B cell (primary cell): ENCODE data around the gene MED15. TPM values are rescaled to one million over a fixed set of nuclear protein-coding genes. Genes with fewer than 3 reads are reported as not detected.

ENCODE experiments used
- ATAC-seq: fragments of 200-7000 bp; cut with Tn5 transposase; one replicate; pipeline ENCODE4 v1.10.0; 2021; ENCODE audit warnings: low read depth, mild to moderate bottlenecking, moderate number of reproducible peaks, moderate library complexity
- CTCF ChIA-PET: fragments of 350-600 bp; sonication (Branson Sonifier 250); formaldehyde crosslinking; loops from one replicate; lab custom pipeline; 2021; ENCODE audit warnings: antibody characterized with exemption, inconsistent platforms; lab: Charles Lee
- POLR2A ChIA-PET: fragments of 350-600 bp; sonication (Branson Sonifier 250); formaldehyde crosslinking; loops from one replicate; lab custom pipeline; 2021; ENCODE audit warnings: antibody characterized with exemption; lab: Charles Lee
- DNase-seq: peaks from one replicate; pipeline ENCODE4 v3.0.0; 2013
- H2AFZ ChIP-seq: 2 replicates; pipeline ENCODE4 v1.6.1; 2012; ENCODE audit warnings: mild to moderate bottlenecking, low read depth, low read length; ENCODE audit not compliant: insufficient read depth, poor library complexity, severe bottlenecking
- H3K27ac ChIP-seq, 2 donors: 1 replicate in 1 of 2; 2 replicates in 1 of 2; pipeline ENCODE4 v1.5.1; 2012 to 2013; ENCODE audit warnings: low read length in 2 of 2, mild to moderate bottlenecking in 2 of 2, moderate library complexity in 1 of 2
- H3K27me3 ChIP-seq, 4 experiments: fragments of 200-600 bp in 1 of 4; sonication (generic) in 1 of 4; replicated peaks in 1 of 4; 1 replicate in 2 of 4; 2 replicates in 2 of 4; pipeline versions ENCODE4 v1.6.1 to v1.7.0; 2013 to 2016; ENCODE audit warnings: low read length in 3 of 4, mild to moderate bottlenecking in 2 of 4, mixed read lengths in 1 of 4, moderate library complexity in 1 of 4; ENCODE audit not compliant: insufficient read depth in 4 of 4, control insufficient read depth in 3 of 4; ENCODE audit errors: control extremely low read depth in 1 of 4
- H3K36me3 ChIP-seq, 2 experiments: replicated peaks in 1 of 2; 1 replicate in 1 of 2; 2 replicates in 1 of 2; pipeline versions ENCODE4 v1.6.1 to v1.7.1; 2013; ENCODE audit warnings: low read length in 1 of 2; ENCODE audit not compliant: insufficient read depth in 2 of 2, control insufficient read depth in 1 of 2; ENCODE audit errors: control extremely low read depth in 1 of 2, extremely low read depth in 1 of 2
- H3K4me1 ChIP-seq, 2 donors: fragments of 200-600 bp in 1 of 2; sonication (generic) in 1 of 2; 1 replicate in 1 of 2; 2 replicates in 1 of 2; pipeline versions ENCODE4 v1.5.1 to v1.6.1; 2013 to 2017; ENCODE audit warnings: low read length in 2 of 2; ENCODE audit not compliant: control insufficient read depth in 2 of 2, insufficient read depth in 2 of 2
- H3K4me2 ChIP-seq: replicated peaks from 2 replicates; pipeline ENCODE3; 2012; ENCODE audit warnings: mild to moderate bottlenecking, low read depth, low read length; ENCODE audit not compliant: poor library complexity, severe bottlenecking
- H3K4me3 ChIP-seq, 5 experiments: fragments of 200-600 bp in 1 of 5; sonication (generic) in 1 of 5; 1 replicate in 3 of 5; 2 replicates in 2 of 5; pipeline versions ENCODE4 v1.5.1 to v1.7.0; 2011 to 2016; ENCODE audit warnings: low read length in 4 of 5, mild to moderate bottlenecking in 4 of 5, low read depth in 2 of 5, control low read depth in 1 of 5, moderate library complexity in 1 of 5; ENCODE audit not compliant: insufficient read depth in 1 of 5; ENCODE audit errors: control extremely low read depth in 1 of 5, extremely low read depth in 1 of 5
- H3K79me2 ChIP-seq: fragments of 200-600 bp; sonication (generic); one replicate; pipeline ENCODE4 v1.6.0; 2016; ENCODE audit warnings: low read length; ENCODE audit not compliant: control insufficient read depth, insufficient read depth
- H3K9ac ChIP-seq: fragments of 200-600 bp; sonication (generic); 2 replicates; pipeline ENCODE4 v1.6.1; 2017; ENCODE audit warnings: mild to moderate bottlenecking, low read length, moderate library complexity
- H3K9me3 ChIP-seq, 3 donors: one replicate each; pipeline versions ENCODE4 v1.6.1 to v1.7.1; 2013; ENCODE audit warnings: low read length in 2 of 3; ENCODE audit not compliant: control insufficient read depth in 2 of 3, insufficient read depth in 1 of 3; ENCODE audit errors: control extremely low read depth in 1 of 3
- H4K20me1 ChIP-seq: 2 replicates; pipeline ENCODE4 v1.6.0; 2012; ENCODE audit warnings: mild to moderate bottlenecking, low read length; ENCODE audit not compliant: insufficient read depth, control insufficient read depth, poor library complexity, severe bottlenecking
- H3K27ac Mint-ChIP-seq: one replicate; pipeline ENCODE4 v1.8.0; 2021; ENCODE audit warnings: mixed read lengths
- H3K27me3 Mint-ChIP-seq: one replicate; pipeline ENCODE4 v1.8.0; 2021; ENCODE audit warnings: mixed read lengths
- H3K4me1 Mint-ChIP-seq: one replicate; pipeline ENCODE4 v1.8.0; 2021; ENCODE audit warnings: mixed read lengths
- H3K4me3 Mint-ChIP-seq: one replicate; pipeline ENCODE4 v1.8.0; 2021; ENCODE audit warnings: mixed read lengths
- H3K9me3 Mint-ChIP-seq: one replicate; pipeline ENCODE4 v1.8.0; 2022; ENCODE audit warnings: mixed read lengths; ENCODE audit not compliant: insufficient read depth
- CTCF ChIP-seq: fragments of 200-600 bp; IDR thresholded peaks from one replicate; pipeline ENCODE4 v1.8.0; 2022; ENCODE audit warnings: antibody characterized with exemption, mild to moderate bottlenecking
- EZH2 ChIP-seq: IDR thresholded peaks from 2 replicates; pipeline ENCODE4 v1.6.1; 2012; ENCODE audit warnings: borderline replicate concordance, low read depth, mild to moderate bottlenecking, moderate library complexity, low read length; ENCODE audit not compliant: insufficient read depth, poor library complexity, severe bottlenecking
- WGBS: methylation state at CpG from one replicate; pipeline ENCODE4 v1.1.5; 2013; ENCODE audit warnings: missing lambda C conversion rate; ENCODE audit not compliant: insufficient coverage; 5-methylcytosine and 5-hydroxymethylcytosine counted together
- intact Hi-C: fragments of 100-400 bp; cut with micrococcal nuclease; formaldehyde crosslinking; loops from one replicate; pipeline ENCODE4 v1.10.0; 2022
- polyA plus RNA-seq: library from polyadenylated mRNA; depleted of rRNA; stranded (reverse); fragments of >200 nt; gene quantifications from 2 replicates; pipeline ENCODE4 v1.2.3, GENCODE V29; 2012
- total RNA-seq, 2 donors: library from RNA; stranded (reverse); fragments of 120-200 nt in 1 of 2; gene quantifications; 1 replicate in 1 of 2; 2 replicates in 1 of 2; pipeline versions ENCODE4 v1.2.3 to v1.2.4, GENCODE V29; 2013 to 2022

MED15 gene
- total and polyA plus RNA-seq, 2 donors (not counting 1 experiment from before 2014, with no cell fraction given), result 109 to 134 TPM

- Histone ChIP-seq H3K27ac (no peak overlapping the region), H3K4me1 (peaks cover 0 to 16% of the 10 kb centered on the region in 2 donors), H3K27me3 (no peaks in the 10 kb centered on the region), H3K9ac (no peak overlapping the region), H3K4me3 (no peak overlapping the region), H3K79me2 (peaks cover 3% of the 10 kb centered on the region), H3K4me2 (no peak overlapping the region), H2AFZ (no peak overlapping the region), H3K9me3 (no peaks in the 10 kb centered on the region), H3K36me3 (peaks cover 5 to 69% of the 10 kb centered on the region in 2 experiments), H4K20me1 (peaks cover 16% of the 10 kb centered on the region)
- CTCF ChIA-PET, result interaction anchor here (0.7 to 5.6 kb wide), 4 partner anchors 7 to 175 kb away, joined by 3 to 34 read pairs (median 18); no protein-coding TSS in a partner anchor
- POLR2A ChIA-PET, result no interaction called here
- no peaks in the 10 kb centered on the region for H3K9me3 Mint-ChIP-seq
- TF ChIP-seq EZH2, result no peak
- TF ChIP-seq CTCF, result no peak
- peaks cover 6% of the 10 kb centered on the region for H3K4me1 Mint-ChIP-seq
- 84% methylated on average over 13 of the region's 14 CpGs for WGBS
- DNase-seq (no peak), ATAC-seq (no peak)
- H3K27ac Mint-ChIP-seq, result no peak overlapping the region
- intact Hi-C loops, result no loop called here
- H3K4me3 Mint-ChIP-seq, result no peak overlapping the region
- H3K27me3 Mint-ChIP-seq, result no peaks in the 10 kb centered on the region
Measured at GRCh38 chr22:20566420-20567260, 59.2 kb downstream of the MED15 start.

DNA sequence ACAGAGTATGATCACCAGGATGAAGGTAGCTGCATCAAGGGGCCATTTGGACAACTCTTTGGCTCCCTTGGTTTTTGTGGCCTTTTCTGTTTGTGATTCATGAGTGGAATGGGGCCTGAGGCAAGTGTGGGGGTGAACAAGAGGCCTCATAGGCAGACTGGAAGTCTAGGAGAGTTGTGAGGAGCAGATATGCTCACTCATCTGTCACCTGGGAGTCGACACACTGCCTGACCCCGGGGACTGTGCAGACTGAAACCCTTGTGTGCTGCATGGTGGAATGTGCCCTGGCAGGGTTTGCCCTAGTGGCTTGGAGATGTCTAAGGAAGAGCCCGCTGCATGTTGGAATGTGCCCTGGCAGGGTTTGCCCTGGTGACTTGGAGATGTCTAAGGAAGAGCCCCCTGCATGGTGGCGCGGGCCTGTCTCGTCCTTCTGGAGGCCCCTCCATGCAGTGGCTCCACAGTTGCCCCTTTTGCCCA, 60.0 kb downstream of the MED15 start:
- CTCF ChIA-PET, result interaction anchor here (4.3 to 6.7 kb wide), 2 partner anchors 149 to 174 kb away, joined by 26 to 56 read pairs; no protein-coding TSS in a partner anchor
- Histone ChIP-seq H4K20me1 (peaks cover 23% of the 10 kb centered on the region), H3K79me2 (peaks cover 7% of the 10 kb centered on the region), H3K27ac (no peak overlapping the region), H3K27me3 (no peaks in the 10 kb centered on the region), H3K4me3 (no peak overlapping the region), H3K36me3 (peaks cover 5 to 77% of the 10 kb centered on the region in 2 experiments), H2AFZ (no peak overlapping the region), H3K4me2 (no peak overlapping the region), H3K4me1 (peaks cover 0 to 16% of the 10 kb centered on the region in 2 donors), H3K9ac (no peak overlapping the region), H3K9me3 (no peaks in the 10 kb centered on the region)
- POLR2A ChIA-PET, result no interaction called here
- no peak for TF ChIP-seq CTCF
- no peak for TF ChIP-seq EZH2
- intact Hi-C loops, result no loop called here
- Mint-ChIP-seq H3K27ac (no peak overlapping the region), H3K4me1 (peaks cover 6% of the 10 kb centered on the region), H3K4me3 (no peak overlapping the region), H3K9me3 (no peaks in the 10 kb centered on the region), H3K27me3 (no peaks in the 10 kb centered on the region)
- 94% methylated on average over 6 of the region's 6 CpGs for WGBS
- ATAC-seq (no peak), DNase-seq (no peak)
